GM11168 (cell line): Measurements from ENCODE around the gene SCN3B.

Source experiments
- in situ Hi-C: fragments of 300-500 bp; cut with MboI; formaldehyde crosslinking; loops from one replicate; pipeline ENCODE4 v1.12.0; 2022; ENCODE audit warnings: low sequenced_read_pairs; ENCODE audit not compliant: unreplicated experiment

Gene SCN3B

GRCh38 chr11:123580137-123580536, 74.3 kb downstream of the SCN3B start:
- in situ Hi-C loops: no loop called here

GRCh38 chr11:123579482-123579812, 75.0 kb downstream of the SCN3B start:
- in situ Hi-C loops: no loop called here
